Neural cell (in vitro differentiated cells): ENCODE data around the gene CDRT4. TPM values are rescaled to one million over a fixed set of nuclear protein-coding genes. Genes with fewer than 3 reads are reported as not detected.

ENCODE experiments used
- H2AFZ ChIP-seq: fragments of 200-600, 300-800 bp; sonication (generic), shearing (Covaris generic); 2 replicates; pipeline ENCODE4 v1.6.0; 2014; ENCODE audit warnings: low read depth, mild to moderate bottlenecking, antibody characterized with exemption, low read length, moderate library complexity
- H3F3A ChIP-seq: fragments of 200-600 bp; shearing (Covaris generic); 2 replicates; pipeline ENCODE4 v1.6.1; 2016; ENCODE audit warnings: mild to moderate bottlenecking, moderate library complexity, mixed read lengths, antibody characterized with exemption, low read length; ENCODE audit not compliant: insufficient read depth, poor library complexity, severe bottlenecking
- H3K27ac ChIP-seq: fragments of 200-600, 300-800 bp; sonication (generic), shearing (Covaris generic); 2 replicates; pipeline ENCODE4 v1.5.1; 2014; ENCODE audit warnings: mild to moderate bottlenecking, low read length, moderate library complexity
- H3K27me3 ChIP-seq: fragments of 300-800, 200-600 bp; sonication (generic), shearing (Covaris generic); 2 replicates; pipeline ENCODE4 v1.6.0; 2014; ENCODE audit warnings: mild to moderate bottlenecking, low read depth, low read length, moderate library complexity; ENCODE audit not compliant: insufficient read depth
- H3K36me3 ChIP-seq: fragments of 300-800, 200-600 bp; sonication (generic), shearing (Covaris generic); 2 replicates; pipeline ENCODE4 v1.5.1; 2014; ENCODE audit warnings: mild to moderate bottlenecking, antibody characterized with exemption, low read length, moderate library complexity; ENCODE audit not compliant: insufficient read depth
- H3K4me2 ChIP-seq: fragments of 300-800, 200-600 bp; sonication (generic), shearing (Covaris generic); 2 replicates; pipeline ENCODE4 v1.6.0; 2014; ENCODE audit warnings: mild to moderate bottlenecking, low read length
- H3K4me3 ChIP-seq: fragments of 300-800, 200-600 bp; sonication (generic), shearing (Covaris generic); 2 replicates; pipeline ENCODE4 v1.5.1; 2014; ENCODE audit warnings: mild to moderate bottlenecking, low read length, moderate library complexity
- H3K79me2 ChIP-seq: fragments of 200-600 bp; shearing (Covaris generic); replicated peaks from 2 replicates; pipeline ENCODE4 v1.6.0; 2014; ENCODE audit warnings: mild to moderate bottlenecking, low read length, moderate library complexity; ENCODE audit not compliant: insufficient read depth
- H3K9ac ChIP-seq: fragments of 300-800, 200-600 bp; sonication (generic), shearing (Covaris generic); 2 replicates; pipeline ENCODE4 v1.6.1; 2016; ENCODE audit warnings: mild to moderate bottlenecking, low read length, mixed read lengths
- H3K9me2 ChIP-seq: fragments of 200-600 bp; shearing (Covaris generic); 2 replicates; pipeline ENCODE4 v1.6.1; 2016; ENCODE audit warnings: mild to moderate bottlenecking, low read length, mixed read lengths; ENCODE audit not compliant: insufficient read depth
- H3K9me3 ChIP-seq: fragments of 200-600, 300-800 bp; sonication (generic), shearing (Covaris generic); 2 replicates; pipeline ENCODE4 v1.6.1; 2016; ENCODE audit warnings: mild to moderate bottlenecking, mixed run types, low read length, moderate library complexity, mixed read lengths
- H4K20me1 ChIP-seq: fragments of 200-600 bp; shearing (Covaris generic); 2 replicates; pipeline ENCODE4 v1.6.1; 2016; ENCODE audit warnings: mild to moderate bottlenecking, mixed run types; ENCODE audit not compliant: insufficient read depth
- EP300 ChIP-seq: fragments of 450-650 bp; conservative IDR thresholded peaks from 2 replicates; pipeline ENCODE4 v1.6.1; 2014; ENCODE audit warnings: antibody characterized with exemption, mild to moderate bottlenecking, moderate library complexity; ENCODE audit not compliant: poor library complexity, severe bottlenecking
- EZH2 ChIP-seq: fragments of 200-600, 300-800 bp; shearing (Covaris generic), sonication (generic); IDR thresholded peaks from 2 replicates; pipeline ENCODE4 v1.6.1; 2014; ENCODE audit warnings: antibody characterized with exemption, low read length, borderline replicate concordance, mild to moderate bottlenecking; ENCODE audit not compliant: insufficient read depth, poor library complexity, severe bottlenecking
- MXI1 ChIP-seq: fragments of 450-650 bp; conservative IDR thresholded peaks from 2 replicates; pipeline ENCODE4 v1.6.1; 2014; ENCODE audit warnings: antibody characterized with exemption, mild to moderate bottlenecking; ENCODE audit not compliant: poor library complexity, severe bottlenecking
- POLR2AphosphoS5 ChIP-seq: IDR thresholded peaks from 2 replicates; pipeline ENCODE4 v1.6.1; 2012
- RAD21 ChIP-seq: fragments of 450-650 bp; conservative IDR thresholded peaks from 2 replicates; pipeline ENCODE4 v1.6.1; 2014; ENCODE audit warnings: antibody characterized with exemption, mild to moderate bottlenecking, moderate library complexity
- SMC3 ChIP-seq: fragments of 450-650 bp; conservative IDR thresholded peaks from 2 replicates; pipeline ENCODE4 v1.6.1; 2014; ENCODE audit warnings: antibody characterized with exemption, mild to moderate bottlenecking, moderate library complexity; ENCODE audit not compliant: poor library complexity
- TAF1 ChIP-seq: IDR thresholded peaks from 2 replicates; pipeline ENCODE4 v1.6.1; 2012; ENCODE audit warnings: low read depth
- polyA plus RNA-seq: library from polyadenylated mRNA; depleted of rRNA; stranded (reverse); fragments of >200 nt; gene quantifications from 2 replicates; pipeline ENCODE4 v1.2.3, GENCODE V29; 2014
- TF ChIP-seq, protein P1 (sequence below): fragments of 450-650 bp; IDR thresholded peaks from 2 replicates; pipeline ENCODE4 v1.5.1; 2014; ENCODE audit warnings: antibody characterized with exemption, mild to moderate bottlenecking, moderate library complexity; ENCODE audit not compliant: poor library complexity, severe bottlenecking
- TF ChIP-seq, protein P2 (sequence below): IDR thresholded peaks from 2 replicates; pipeline ENCODE4 v1.6.1; 2012; ENCODE audit warnings: borderline replicate concordance

The CDRT4 gene
- polyA plus RNA-seq, 1 donor from 2014 or later = 22.5 TPM

GRCh38 chr17:15514469-15514868, 47.0 kb upstream of the CDRT4 start:
- no peak overlapping the region for H3K4me3 ChIP-seq
- no peak overlapping the region for H3K4me2 ChIP-seq
- no peaks in the 10 kb centered on the region for H3K27me3 ChIP-seq
- H3F3A ChIP-seq = no peaks in the 10 kb centered on the region
- peaks cover 6% of the 10 kb centered on the region for H3K36me3 ChIP-seq
- H3K79me2 ChIP-seq = no peaks in the 10 kb centered on the region
- no peaks in the 10 kb centered on the region for H4K20me1 ChIP-seq
- no peaks in the 10 kb centered on the region for H3K9me2 ChIP-seq
- H3K9ac ChIP-seq = no peak overlapping the region
- no peak for TF ChIP-seq RAD21
- no peak for TF ChIP-seq TAF1
- TF ChIP-seq, protein P1, sequence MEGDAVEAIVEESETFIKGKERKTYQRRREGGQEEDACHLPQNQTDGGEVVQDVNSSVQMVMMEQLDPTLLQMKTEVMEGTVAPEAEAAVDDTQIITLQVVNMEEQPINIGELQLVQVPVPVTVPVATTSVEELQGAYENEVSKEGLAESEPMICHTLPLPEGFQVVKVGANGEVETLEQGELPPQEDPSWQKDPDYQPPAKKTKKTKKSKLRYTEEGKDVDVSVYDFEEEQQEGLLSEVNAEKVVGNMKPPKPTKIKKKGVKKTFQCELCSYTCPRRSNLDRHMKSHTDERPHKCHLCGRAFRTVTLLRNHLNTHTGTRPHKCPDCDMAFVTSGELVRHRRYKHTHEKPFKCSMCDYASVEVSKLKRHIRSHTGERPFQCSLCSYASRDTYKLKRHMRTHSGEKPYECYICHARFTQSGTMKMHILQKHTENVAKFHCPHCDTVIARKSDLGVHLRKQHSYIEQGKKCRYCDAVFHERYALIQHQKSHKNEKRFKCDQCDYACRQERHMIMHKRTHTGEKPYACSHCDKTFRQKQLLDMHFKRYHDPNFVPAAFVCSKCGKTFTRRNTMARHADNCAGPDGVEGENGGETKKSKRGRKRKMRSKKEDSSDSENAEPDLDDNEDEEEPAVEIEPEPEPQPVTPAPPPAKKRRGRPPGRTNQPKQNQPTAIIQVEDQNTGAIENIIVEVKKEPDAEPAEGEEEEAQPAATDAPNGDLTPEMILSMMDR = no peak
- TF ChIP-seq MXI1 = no peak
- TF ChIP-seq, protein P2, sequence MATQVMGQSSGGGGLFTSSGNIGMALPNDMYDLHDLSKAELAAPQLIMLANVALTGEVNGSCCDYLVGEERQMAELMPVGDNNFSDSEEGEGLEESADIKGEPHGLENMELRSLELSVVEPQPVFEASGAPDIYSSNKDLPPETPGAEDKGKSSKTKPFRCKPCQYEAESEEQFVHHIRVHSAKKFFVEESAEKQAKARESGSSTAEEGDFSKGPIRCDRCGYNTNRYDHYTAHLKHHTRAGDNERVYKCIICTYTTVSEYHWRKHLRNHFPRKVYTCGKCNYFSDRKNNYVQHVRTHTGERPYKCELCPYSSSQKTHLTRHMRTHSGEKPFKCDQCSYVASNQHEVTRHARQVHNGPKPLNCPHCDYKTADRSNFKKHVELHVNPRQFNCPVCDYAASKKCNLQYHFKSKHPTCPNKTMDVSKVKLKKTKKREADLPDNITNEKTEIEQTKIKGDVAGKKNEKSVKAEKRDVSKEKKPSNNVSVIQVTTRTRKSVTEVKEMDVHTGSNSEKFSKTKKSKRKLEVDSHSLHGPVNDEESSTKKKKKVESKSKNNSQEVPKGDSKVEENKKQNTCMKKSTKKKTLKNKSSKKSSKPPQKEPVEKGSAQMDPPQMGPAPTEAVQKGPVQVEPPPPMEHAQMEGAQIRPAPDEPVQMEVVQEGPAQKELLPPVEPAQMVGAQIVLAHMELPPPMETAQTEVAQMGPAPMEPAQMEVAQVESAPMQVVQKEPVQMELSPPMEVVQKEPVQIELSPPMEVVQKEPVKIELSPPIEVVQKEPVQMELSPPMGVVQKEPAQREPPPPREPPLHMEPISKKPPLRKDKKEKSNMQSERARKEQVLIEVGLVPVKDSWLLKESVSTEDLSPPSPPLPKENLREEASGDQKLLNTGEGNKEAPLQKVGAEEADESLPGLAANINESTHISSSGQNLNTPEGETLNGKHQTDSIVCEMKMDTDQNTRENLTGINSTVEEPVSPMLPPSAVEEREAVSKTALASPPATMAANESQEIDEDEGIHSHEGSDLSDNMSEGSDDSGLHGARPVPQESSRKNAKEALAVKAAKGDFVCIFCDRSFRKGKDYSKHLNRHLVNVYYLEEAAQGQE = no peak
- TF ChIP-seq EZH2 = no peak
- no peak for TF ChIP-seq SMC3
- H3K27ac ChIP-seq = no peak overlapping the region
- H2AFZ ChIP-seq = no peak overlapping the region
- no peaks in the 10 kb centered on the region for H3K9me3 ChIP-seq

GRCh38 chr17:15513856-15514459, 46.5 kb upstream of the CDRT4 start:
- H2AFZ ChIP-seq = no peak overlapping the region
- no peak overlapping the region for H3K4me2 ChIP-seq
- H3F3A ChIP-seq = no peaks in the 10 kb centered on the region
- TF ChIP-seq MXI1 (no peak), POLR2AphosphoS5 (no peak), EZH2 (no peak), RAD21 (no peak), EP300 (no peak), SMC3 (no peak), TAF1 (no peak)
- TF ChIP-seq, protein P2 = no peak
- TF ChIP-seq, protein P1 = no peak
- no peaks in the 10 kb centered on the region for H4K20me1 ChIP-seq
- H3K27me3 ChIP-seq = no peaks in the 10 kb centered on the region
- no peak overlapping the region for H3K27ac ChIP-seq
- no peaks in the 10 kb centered on the region for H3K9me3 ChIP-seq
- H3K4me3 ChIP-seq = no peak overlapping the region
- peaks cover 6% of the 10 kb centered on the region for H3K36me3 ChIP-seq
- no peaks in the 10 kb centered on the region for H3K79me2 ChIP-seq
- no peaks in the 10 kb centered on the region for H3K9me2 ChIP-seq
- H3K9ac ChIP-seq = no peak overlapping the region
